HFFc6 (cell line): ENCODE results near the gene EME2. TPM values are rescaled to one million over a fixed set of nuclear protein-coding genes. Genes with fewer than 3 reads are reported as not detected.

Source experiments
- DNase-seq: peaks from one replicate; pipeline ENCODE4 v3.0.0-alpha.2; 2018
- H3K27ac Mint-ChIP-seq: 2 replicates; pipeline ENCODE4 v1.8.0; 2020; ENCODE audit warnings: mild to moderate bottlenecking, mixed read lengths
- H3K27me3 Mint-ChIP-seq: 2 replicates; pipeline ENCODE4 v1.8.0; 2021; ENCODE audit warnings: mild to moderate bottlenecking, moderate library complexity, mixed read lengths; ENCODE audit not compliant: insufficient read depth
- H3K36me3 Mint-ChIP-seq: 2 replicates; pipeline ENCODE4 v1.8.0; 2021; ENCODE audit warnings: low read depth, mixed read lengths
- H3K4me1 Mint-ChIP-seq: 2 replicates; pipeline ENCODE4 v1.8.0; 2020; ENCODE audit warnings: low read depth, mixed read lengths
- H3K4me3 Mint-ChIP-seq: 2 replicates; pipeline ENCODE4 v1.8.0; 2020; ENCODE audit warnings: mild to moderate bottlenecking, moderate library complexity, mixed read lengths
- H3K9me3 Mint-ChIP-seq: 2 replicates; pipeline ENCODE4 v1.8.0; 2020; ENCODE audit warnings: mild to moderate bottlenecking, mixed read lengths
- total RNA-seq, 6 experiments: library from RNA; stranded (reverse); fragmentation: NEBNext Ultra II Directional; extraction: Animal tissue kit (Norgen Biotek cat#: 25700); gene quantifications; 2 replicates in 1 of 6; 3 replicates in 5 of 6; pipeline ENCODE4 v1.2.3, GENCODE V29; 2021
- TF ChIP-seq, protein P1 (sequence below): fragments of 200-600 bp; sonication (generic); IDR thresholded peaks from 2 replicates; pipeline ENCODE4 v1.5.0; 2021; ENCODE audit warnings: antibody characterized with exemption, mild to moderate bottlenecking

The EME2 gene
- total RNA-seq, 6 experiments from 2014 or later: 11.4 to 16.1 (median 12.3) TPM

DNA sequence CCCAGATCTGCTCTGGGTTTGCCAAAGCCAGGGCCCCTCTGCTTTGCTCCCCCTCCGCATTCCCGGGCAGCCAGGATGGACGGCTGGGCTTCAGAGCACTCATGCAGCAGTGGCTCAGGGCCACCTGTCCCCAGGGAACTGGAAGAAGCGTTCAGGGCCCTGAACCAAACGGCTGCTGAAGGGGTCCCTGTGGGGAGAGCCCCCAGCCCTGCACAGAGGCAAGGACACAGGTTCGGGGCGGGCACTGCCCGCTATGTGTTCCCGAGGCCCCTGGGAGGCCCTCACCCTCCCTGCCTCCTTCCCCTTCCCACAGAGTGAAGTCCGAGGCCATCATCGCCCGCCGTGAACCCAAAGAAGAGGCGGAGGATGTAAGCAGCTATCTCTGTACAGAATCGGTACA is 11.7 kb upstream of the EME2 start:
- Mint-ChIP-seq H3K4me1 (no peaks in the 10 kb centered on the region), H3K4me3 (no peak overlapping the region), H3K9me3 (no peaks in the 10 kb centered on the region), H3K27ac (no peak overlapping the region), H3K36me3 (peaks cover 7% of the 10 kb centered on the region), H3K27me3 (peaks cover 4% of the 10 kb centered on the region)
- DNase-seq: no peak
- TF ChIP-seq, protein P1, sequence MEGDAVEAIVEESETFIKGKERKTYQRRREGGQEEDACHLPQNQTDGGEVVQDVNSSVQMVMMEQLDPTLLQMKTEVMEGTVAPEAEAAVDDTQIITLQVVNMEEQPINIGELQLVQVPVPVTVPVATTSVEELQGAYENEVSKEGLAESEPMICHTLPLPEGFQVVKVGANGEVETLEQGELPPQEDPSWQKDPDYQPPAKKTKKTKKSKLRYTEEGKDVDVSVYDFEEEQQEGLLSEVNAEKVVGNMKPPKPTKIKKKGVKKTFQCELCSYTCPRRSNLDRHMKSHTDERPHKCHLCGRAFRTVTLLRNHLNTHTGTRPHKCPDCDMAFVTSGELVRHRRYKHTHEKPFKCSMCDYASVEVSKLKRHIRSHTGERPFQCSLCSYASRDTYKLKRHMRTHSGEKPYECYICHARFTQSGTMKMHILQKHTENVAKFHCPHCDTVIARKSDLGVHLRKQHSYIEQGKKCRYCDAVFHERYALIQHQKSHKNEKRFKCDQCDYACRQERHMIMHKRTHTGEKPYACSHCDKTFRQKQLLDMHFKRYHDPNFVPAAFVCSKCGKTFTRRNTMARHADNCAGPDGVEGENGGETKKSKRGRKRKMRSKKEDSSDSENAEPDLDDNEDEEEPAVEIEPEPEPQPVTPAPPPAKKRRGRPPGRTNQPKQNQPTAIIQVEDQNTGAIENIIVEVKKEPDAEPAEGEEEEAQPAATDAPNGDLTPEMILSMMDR: no peak

DNA sequence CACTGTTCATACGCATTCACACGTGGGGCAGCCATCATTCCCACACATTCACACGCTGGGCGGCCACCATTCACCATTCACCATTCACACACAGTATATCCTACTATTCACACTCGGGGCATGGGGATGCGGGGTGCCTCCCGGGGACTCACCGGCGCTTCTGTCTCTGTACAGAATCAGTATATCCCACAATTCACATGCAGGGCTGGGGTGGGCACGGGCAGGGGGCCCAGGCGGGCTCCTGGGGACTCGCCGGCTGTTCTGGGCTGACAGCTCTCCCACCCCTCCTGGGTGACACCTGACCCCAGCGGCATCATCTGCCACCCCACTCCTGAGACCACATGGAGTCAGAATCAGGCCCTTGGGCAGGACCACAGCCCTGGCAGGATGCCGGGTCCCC is 10.9 kb upstream of the EME2 start:
- Mint-ChIP-seq H3K27ac (no peak overlapping the region), H3K36me3 (peaks cover 7% of the 10 kb centered on the region), H3K9me3 (no peaks in the 10 kb centered on the region), H3K4me3 (no peak overlapping the region), H3K4me1 (no peaks in the 10 kb centered on the region), H3K27me3 (peaks cover 4% of the 10 kb centered on the region)
- DNase-seq: no peak
- TF ChIP-seq, protein P1: no peak

DNA sequence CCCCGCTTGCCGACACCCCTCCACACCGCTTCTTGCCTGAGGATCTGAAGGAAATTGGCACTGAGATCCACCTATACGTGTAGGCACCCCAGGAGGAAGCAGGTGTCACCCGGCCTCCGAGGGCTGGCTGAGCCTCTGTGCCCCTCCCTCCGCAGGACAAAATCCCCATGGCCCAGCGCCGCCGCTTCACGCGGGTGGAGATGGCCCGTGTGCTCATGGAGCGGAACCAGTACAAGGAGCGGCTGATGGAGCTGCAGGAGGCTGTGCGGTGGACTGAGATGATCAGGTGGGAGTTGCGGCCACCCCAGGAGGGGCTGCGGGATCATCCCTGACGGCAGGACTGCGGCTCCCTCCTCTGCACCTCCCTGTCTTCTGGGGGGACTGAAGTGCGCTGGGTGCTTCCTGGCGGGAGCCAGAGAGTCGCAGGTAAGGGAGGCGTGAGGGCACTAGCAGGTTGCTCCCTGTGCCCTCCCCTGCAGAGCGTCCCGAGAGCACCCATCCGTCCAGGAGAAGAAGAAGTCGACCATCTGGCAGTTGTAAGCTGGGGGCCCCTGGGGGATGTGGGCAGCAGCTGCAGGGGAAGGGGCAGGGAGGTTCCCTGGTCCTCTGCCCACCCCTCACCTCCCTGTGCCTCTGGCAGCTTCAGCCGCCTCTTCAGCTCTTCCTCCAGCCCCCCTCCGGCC is 10.3 kb upstream of the EME2 start:
- DNase-seq: no peak
- TF ChIP-seq, protein P1: no peak
- H3K9me3 Mint-ChIP-seq: no peaks in the 10 kb centered on the region
- H3K27me3 Mint-ChIP-seq: peaks cover 4% of the 10 kb centered on the region
- no peaks in the 10 kb centered on the region for H3K4me1 Mint-ChIP-seq
- peaks cover 7% of the 10 kb centered on the region for H3K36me3 Mint-ChIP-seq
- H3K27ac Mint-ChIP-seq: no peak overlapping the region
- H3K4me3 Mint-ChIP-seq: no peak overlapping the region

GRCh38 chr16:1762879-1763520 is 9.6 kb upstream of the EME2 start:
- Mint-ChIP-seq H3K4me3 (no peak overlapping the region), H3K27ac (no peak overlapping the region), H3K36me3 (peaks cover 9% of the 10 kb centered on the region)

GRCh38 chr16:1763521-1764511 is 8.8 kb upstream of the EME2 start:
- no peaks in the 10 kb centered on the region for H3K4me1 Mint-ChIP-seq
- DNase-seq: no peak
- no peak overlapping the region for H3K4me3 Mint-ChIP-seq
- no peaks in the 10 kb centered on the region for H3K9me3 Mint-ChIP-seq
- H3K27me3 Mint-ChIP-seq: peaks cover 8% of the 10 kb centered on the region
- H3K36me3 Mint-ChIP-seq: peaks cover 10% of the 10 kb centered on the region
- TF ChIP-seq, protein P1: peak; percentile 71
- H3K27ac Mint-ChIP-seq: no peak overlapping the region

More at GRCh38 chr16:1762879-1763520, 9.6 kb upstream of the EME2 start:
- no peaks in the 10 kb centered on the region for H3K9me3 Mint-ChIP-seq
- H3K27me3 Mint-ChIP-seq: peaks cover 6% of the 10 kb centered on the region
- H3K4me1 Mint-ChIP-seq: no peaks in the 10 kb centered on the region
- no peak for DNase-seq
- TF ChIP-seq, protein P1: no peak
